Vagina (tissue), 2 donors: ENCODE data around the gene SORCS2. TPM values are rescaled to one million over a fixed set of nuclear protein-coding genes. Genes with fewer than 3 reads are reported as not detected.

ENCODE experiments used
- DNase-seq, 2 donors: peaks; one replicate each; pipeline ENCODE4 v3.0.0-alpha.2; 2017; ENCODE audit errors: extremely low spot score in 2 of 2
- H3K27ac ChIP-seq: fragments of 200-600 bp; sonication (generic); one replicate; pipeline ENCODE4 v1.5.1; 2019
- H3K27me3 ChIP-seq: fragments of 200-600 bp; sonication (generic); one replicate; pipeline ENCODE4 v1.5.1; 2019
- H3K36me3 ChIP-seq, 2 donors: fragments of 200-600 bp; sonication (generic); one replicate each; pipeline ENCODE4 v1.5.1; 2017 to 2019
- H3K4me1 ChIP-seq: fragments of 200-600 bp; sonication (generic); one replicate; pipeline ENCODE4 v1.5.1; 2019
- H3K4me3 ChIP-seq, 2 donors: fragments of 200-600 bp; sonication (generic); 1 replicate in 1 of 2; 2 replicates in 1 of 2; pipeline ENCODE4 v1.5.1; 2016 to 2019
- H3K9me3 ChIP-seq: fragments of 200-600 bp; sonication (generic); one replicate; pipeline ENCODE4 v1.5.1; 2019
- POLR2A ChIP-seq, 2 donors: fragments of 450-650 bp; IDR thresholded peaks; one replicate each; pipeline ENCODE4 v1.6.1; 2017; ENCODE audit warnings: antibody characterized with exemption in 2 of 2, mild to moderate bottlenecking in 2 of 2, moderate library complexity in 2 of 2
- POLR2AphosphoS5 ChIP-seq, 2 donors: sonication (generic); formaldehyde crosslinking; IDR thresholded peaks; one replicate each; pipeline ENCODE4 v1.9.0; 2017; ENCODE audit warnings: antibody characterized with exemption in 2 of 2, mild to moderate bottlenecking in 2 of 2, low read depth in 1 of 2; ENCODE audit not compliant: insufficient read depth in 1 of 2
- intact Hi-C: fragments of 100-400 bp; cut with DNase I; formaldehyde crosslinking; loops from one replicate; pipeline ENCODE4 v1.15.1; 2023
- total RNA-seq: library from RNA; depleted of rRNA; stranded (reverse); fragments of >200 nt; gene quantifications from one replicate; pipeline ENCODE4 v1.2.3, GENCODE V29; 2016
- TF ChIP-seq, protein P1 (sequence below), 3 experiments: fragments of 450-650 bp in 2 of 3; fragments of 200-600 bp in 1 of 3; sonication (generic) in 1 of 3; IDR thresholded peaks; one replicate each; pipeline ENCODE4 v1.5.1; 2017 to 2019; ENCODE audit warnings: antibody characterized with exemption in 3 of 3, mild to moderate bottlenecking in 2 of 3, moderate library complexity in 2 of 3

SORCS2 gene
- total RNA-seq, 1 donor from 2014 or later: 5.4 TPM

DNA sequence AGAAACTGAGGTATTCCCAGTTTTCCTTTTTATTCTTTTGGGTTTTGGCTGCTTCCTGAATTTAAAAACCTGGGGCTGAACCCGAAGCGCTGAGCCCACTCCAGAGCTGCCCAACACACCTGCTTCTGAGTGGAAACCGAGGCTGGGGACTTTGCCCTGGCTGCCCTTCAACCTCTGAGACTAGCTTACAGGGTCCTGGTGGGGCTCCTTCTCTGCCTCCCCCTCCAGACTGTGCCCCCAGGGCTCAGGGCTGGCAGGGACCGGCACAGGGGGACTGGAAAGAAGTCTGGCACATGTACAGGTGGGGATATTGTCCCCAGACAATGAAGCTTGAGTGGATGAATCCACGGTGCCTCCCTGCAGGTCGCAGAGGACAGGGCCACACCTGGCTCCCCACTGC lies 482.8 kb downstream of the SORCS2 start:
- TF ChIP-seq POLR2AphosphoS5 (IDR thresholded peaks at IDR 0.05; ENCODE audit: insufficient read depth in 1 of 2, low read depth in 1 of 2) (no peak), POLR2A (IDR thresholded peaks at IDR 0.05) (no peak)
- TF ChIP-seq, protein P1, sequence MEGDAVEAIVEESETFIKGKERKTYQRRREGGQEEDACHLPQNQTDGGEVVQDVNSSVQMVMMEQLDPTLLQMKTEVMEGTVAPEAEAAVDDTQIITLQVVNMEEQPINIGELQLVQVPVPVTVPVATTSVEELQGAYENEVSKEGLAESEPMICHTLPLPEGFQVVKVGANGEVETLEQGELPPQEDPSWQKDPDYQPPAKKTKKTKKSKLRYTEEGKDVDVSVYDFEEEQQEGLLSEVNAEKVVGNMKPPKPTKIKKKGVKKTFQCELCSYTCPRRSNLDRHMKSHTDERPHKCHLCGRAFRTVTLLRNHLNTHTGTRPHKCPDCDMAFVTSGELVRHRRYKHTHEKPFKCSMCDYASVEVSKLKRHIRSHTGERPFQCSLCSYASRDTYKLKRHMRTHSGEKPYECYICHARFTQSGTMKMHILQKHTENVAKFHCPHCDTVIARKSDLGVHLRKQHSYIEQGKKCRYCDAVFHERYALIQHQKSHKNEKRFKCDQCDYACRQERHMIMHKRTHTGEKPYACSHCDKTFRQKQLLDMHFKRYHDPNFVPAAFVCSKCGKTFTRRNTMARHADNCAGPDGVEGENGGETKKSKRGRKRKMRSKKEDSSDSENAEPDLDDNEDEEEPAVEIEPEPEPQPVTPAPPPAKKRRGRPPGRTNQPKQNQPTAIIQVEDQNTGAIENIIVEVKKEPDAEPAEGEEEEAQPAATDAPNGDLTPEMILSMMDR (IDR thresholded peaks at IDR 0.05): no peak
- Histone ChIP-seq H3K27ac (no peak overlapping the region), H3K4me3 (no peak overlapping the region), H3K9me3 (no peaks in the 10 kb centered on the region), H3K36me3 (no peaks in the 10 kb centered on the region), H3K27me3 (no peaks in the 10 kb centered on the region), H3K4me1 (no peaks in the 10 kb centered on the region)
- intact Hi-C loops: no loop called here
- no peak for DNase-seq

- Histone ChIP-seq H3K27me3 (no peaks in the 10 kb centered on the region), H3K9me3 (no peaks in the 10 kb centered on the region), H3K27ac (no peak overlapping the region), H3K36me3 (no peaks in the 10 kb centered on the region), H3K4me3 (no peak overlapping the region), H3K4me1 (no peaks in the 10 kb centered on the region)
- intact Hi-C loops: no loop called here
- no peak for DNase-seq
- no peak for TF ChIP-seq POLR2A (IDR thresholded peaks at IDR 0.05)
- TF ChIP-seq POLR2AphosphoS5 (IDR thresholded peaks at IDR 0.05; ENCODE audit: insufficient read depth in 1 of 2, low read depth in 1 of 2): no peak
- TF ChIP-seq, protein P1 (IDR thresholded peaks at IDR 0.05): no peak
These were observed 483.4 kb downstream of the SORCS2 start for GRCh38 chr4:7675612-7676320.

DNA sequence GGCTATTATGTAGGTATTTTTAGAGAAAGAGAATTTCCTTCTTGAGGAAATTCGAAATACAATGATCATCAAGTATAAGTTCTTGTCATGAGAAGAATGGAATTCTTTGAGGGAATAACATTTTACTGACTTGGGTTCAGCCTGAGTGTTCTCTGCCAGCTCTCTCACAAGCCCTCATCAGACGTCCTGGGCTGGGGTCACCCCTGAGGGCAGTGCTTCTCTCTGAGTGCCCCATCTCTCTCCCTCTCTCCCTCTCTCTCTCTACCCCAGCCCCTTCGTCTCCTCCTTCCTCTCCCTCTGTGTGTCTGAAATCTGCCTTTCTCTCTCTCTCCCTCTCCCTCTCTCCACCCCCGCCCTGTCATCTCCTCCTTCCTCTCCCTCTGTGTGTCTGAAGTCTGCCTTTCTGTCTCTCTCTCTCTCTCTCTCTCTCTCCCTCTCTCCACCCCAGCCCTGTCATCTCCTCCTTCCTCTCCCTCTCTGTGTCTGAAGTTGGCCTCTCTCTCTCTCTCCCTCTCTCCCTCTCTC lies 484.1 kb downstream of the SORCS2 start:
- H3K4me3 ChIP-seq: no peak overlapping the region

GRCh38 chr4:7677086-7677485 lies 484.7 kb downstream of the SORCS2 start:
- TF ChIP-seq, protein P1 (IDR thresholded peaks at IDR 0.05): no peak
- TF ChIP-seq POLR2A (IDR thresholded peaks at IDR 0.05) (no peak), POLR2AphosphoS5 (IDR thresholded peaks at IDR 0.05; ENCODE audit: insufficient read depth in 1 of 2, low read depth in 1 of 2) (no peak)
- H3K36me3 ChIP-seq: no peaks in the 10 kb centered on the region
- H3K4me3 ChIP-seq: no peak overlapping the region
- DNase-seq: no peak
- H3K27ac ChIP-seq: no peak overlapping the region
- H3K9me3 ChIP-seq: peaks cover under 1% of the 10 kb centered on the region
- intact Hi-C loops: no loop called here
- H3K4me1 ChIP-seq: no peaks in the 10 kb centered on the region
- no peaks in the 10 kb centered on the region for H3K27me3 ChIP-seq

More for the DNA sequence above, 484.1 kb downstream of the SORCS2 start:
- H3K4me1 ChIP-seq: no peaks in the 10 kb centered on the region
- no peak for DNase-seq
- no peak overlapping the region for H3K27ac ChIP-seq
- H3K9me3 ChIP-seq: no peaks in the 10 kb centered on the region
- H3K27me3 ChIP-seq: no peaks in the 10 kb centered on the region
- no peaks in the 10 kb centered on the region for H3K36me3 ChIP-seq
- intact Hi-C loops: no loop called here
- TF ChIP-seq POLR2A (IDR thresholded peaks at IDR 0.05) (no peak), POLR2AphosphoS5 (IDR thresholded peaks at IDR 0.05; ENCODE audit: insufficient read depth in 1 of 2, low read depth in 1 of 2) (no peak)
- TF ChIP-seq, protein P1 (IDR thresholded peaks at IDR 0.05): no peak

GRCh38 chr4:7677799-7678301 lies 485.5 kb downstream of the SORCS2 start:
- Histone ChIP-seq H3K4me3 (no peak overlapping the region), H3K27me3 (no peaks in the 10 kb centered on the region), H3K27ac (no peak overlapping the region), H3K36me3 (peaks cover 0 to 1% of the 10 kb centered on the region in 2 donors), H3K9me3 (peaks cover 4% of the 10 kb centered on the region), H3K4me1 (no peaks in the 10 kb centered on the region)
- TF ChIP-seq, protein P1 (IDR thresholded peaks at IDR 0.05): no peak
- TF ChIP-seq POLR2A (IDR thresholded peaks at IDR 0.05) (no peak), POLR2AphosphoS5 (IDR thresholded peaks at IDR 0.05; ENCODE audit: insufficient read depth in 1 of 2, low read depth in 1 of 2) (no peak)
- intact Hi-C loops: no loop called here
- DNase-seq: no peak
